H1 (cell line): ENCODE results near the gene SRF. TPM values are rescaled to one million over a fixed set of nuclear protein-coding genes. Genes with fewer than 3 reads are reported as not detected.

Source experiments
- CTCF ChIA-PET: fragments of 300-600 bp; sonication (Branson Sonifier 250); formaldehyde crosslinking; loops from one replicate; lab custom pipeline; 2021; ENCODE audit not compliant: partially characterized antibody; lab: Charles Lee
- POLR2A ChIA-PET: fragments of 300-600 bp; sonication (Branson Sonifier 250); formaldehyde crosslinking; loops from one replicate; lab custom pipeline; 2021; ENCODE audit warnings: inconsistent platforms; ENCODE audit not compliant: partially characterized antibody; lab: Charles Lee
- DNase-seq, 2 experiments: peaks; one replicate each; pipeline versions ENCODE4 v3.0.0 to v3.0.0-alpha.2; 2010 to 2022; ENCODE audit warnings: low spot score in 2 of 2, low read depth in 1 of 2, mixed read lengths in 1 of 2
- FAIRE-seq: peaks from 2 replicates; lab custom pipeline; 2011; peaks lifted over from hg19 to GRCh38; lab: Jason Lieb, UNC
- H2AFZ ChIP-seq: 2 replicates; pipeline ENCODE4 v1.8.1; 2012; ENCODE audit warnings: low read length, inconsistent platforms
- H2AK5ac ChIP-seq: 2 replicates; pipeline ENCODE4 v1.6.1; 2013; ENCODE audit warnings: low read depth, low read length
- H2BK120ac ChIP-seq: replicated peaks from 2 replicates; pipeline ENCODE3; 2013; ENCODE audit warnings: low read depth, low read length, inconsistent platforms
- H2BK12ac ChIP-seq: 2 replicates; pipeline ENCODE4 v1.6.1; 2013; ENCODE audit warnings: low read depth, low read length
- H2BK15ac ChIP-seq: 2 replicates; pipeline ENCODE4 v1.6.1; 2013; ENCODE audit warnings: low read length
- H2BK20ac ChIP-seq: 2 replicates; pipeline ENCODE4 v1.6.1; 2013; ENCODE audit warnings: low read length
- H2BK5ac ChIP-seq: 2 replicates; pipeline ENCODE4 v1.6.1; 2013; ENCODE audit warnings: low read depth, low read length
- H3K14ac ChIP-seq: 2 replicates; pipeline ENCODE4 v1.6.1; 2013; ENCODE audit warnings: inconsistent platforms; ENCODE audit not compliant: insufficient read length
- H3K18ac ChIP-seq: 2 replicates; pipeline ENCODE4 v1.6.1; 2013; ENCODE audit warnings: low read length; ENCODE audit errors: extremely low read depth
- H3K23ac ChIP-seq: 2 replicates; pipeline ENCODE4 v1.6.1; 2013; ENCODE audit warnings: inconsistent platforms; ENCODE audit not compliant: insufficient read length
- H3K23me2 ChIP-seq: 2 replicates; pipeline ENCODE4 v1.6.1; 2013; ENCODE audit warnings: low read depth, low read length
- H3K27ac ChIP-seq: 2 replicates; pipeline ENCODE4 v1.6.1; 2011; ENCODE audit warnings: low read depth, low read length, inconsistent platforms
- H3K27me3 ChIP-seq, 4 experiments: replicated peaks in 1 of 4; 1 replicate in 1 of 4; 2 replicates in 3 of 4; pipeline versions ENCODE4 v1.6.1 to v1.8.1; 2011 to 2013; ENCODE audit warnings: low read length in 3 of 4, mild to moderate bottlenecking in 3 of 4, inconsistent platforms in 2 of 4, mixed read lengths in 2 of 4, moderate library complexity in 1 of 4; ENCODE audit not compliant: control insufficient read depth in 3 of 4, insufficient read depth in 3 of 4; ENCODE audit errors: extremely low read depth in 1 of 4
- H3K36me3 ChIP-seq, 4 experiments: 2 replicates each; pipeline versions ENCODE4 v1.6.1 to v1.8.1; 2011 to 2013; ENCODE audit warnings: mild to moderate bottlenecking in 4 of 4, low read length in 3 of 4, moderate library complexity in 2 of 4, control low read depth in 1 of 4, inconsistent platforms in 1 of 4; ENCODE audit not compliant: insufficient read depth in 4 of 4, control insufficient read depth in 2 of 4
- H3K4ac ChIP-seq: replicated peaks from 2 replicates; pipeline ENCODE3; 2013; ENCODE audit warnings: low read length, low read depth, mixed read lengths, inconsistent platforms; ENCODE audit not compliant: insufficient read length
- H3K4me1 ChIP-seq, 4 experiments: replicated peaks in 1 of 4; 1 replicate in 1 of 4; 2 replicates in 3 of 4; pipeline versions ENCODE4 v1.6.1 to v1.8.1; 2011 to 2013; ENCODE audit warnings: low read length in 3 of 4, inconsistent platforms in 2 of 4, mixed read lengths in 1 of 4; ENCODE audit not compliant: insufficient read depth in 4 of 4, control insufficient read depth in 3 of 4
- H3K4me2 ChIP-seq, 2 experiments: 2 replicates each; pipeline versions ENCODE4 v1.6.1 to v1.8.1; 2011 to 2013; ENCODE audit warnings: low read depth in 2 of 2, low read length in 2 of 2, control low read depth in 1 of 2, inconsistent platforms in 1 of 2, mild to moderate bottlenecking in 1 of 2; ENCODE audit not compliant: insufficient read depth in 1 of 2
- H3K4me3 ChIP-seq, 4 experiments: fragments of 200-600, 300-600 bp in 1 of 4; sonication (generic), shearing (Covaris generic), sonication (Bioruptor Twin) in 1 of 4; 2 replicates each; pipeline versions ENCODE4 v1.5.1 to v1.8.1; 2011 to 2016; ENCODE audit warnings: low read length in 4 of 4, low read depth in 3 of 4, control low read depth in 2 of 4, inconsistent platforms in 2 of 4, mild to moderate bottlenecking in 2 of 4, mixed read lengths in 1 of 4, moderate library complexity in 1 of 4; ENCODE audit not compliant: insufficient read depth in 2 of 4; ENCODE audit errors: extremely low read depth in 1 of 4
- H3K56ac ChIP-seq: replicated peaks from 2 replicates; pipeline ENCODE3; 2013; ENCODE audit warnings: low read depth, mild to moderate bottlenecking, mixed read lengths, low read length, inconsistent platforms; ENCODE audit not compliant: insufficient read length
- H3K79me1 ChIP-seq: 2 replicates; pipeline ENCODE4 v1.6.1; 2013; ENCODE audit warnings: low read depth, low read length, control low read depth
- H3K79me2 ChIP-seq, 2 experiments: 2 replicates each; pipeline versions ENCODE4 v1.6.1 to v1.8.1; 2012 to 2013; ENCODE audit warnings: low read length in 2 of 2, mild to moderate bottlenecking in 2 of 2, inconsistent platforms in 1 of 2; ENCODE audit not compliant: insufficient read depth in 2 of 2, control insufficient read depth in 1 of 2
- H3K9ac ChIP-seq, 4 experiments: replicated peaks in 1 of 4; 1 replicate in 1 of 4; 2 replicates in 3 of 4; pipeline versions ENCODE4 v1.6.1 to v1.8.1; 2011 to 2013; ENCODE audit warnings: low read depth in 3 of 4, low read length in 3 of 4, control low read depth in 2 of 4, mild to moderate bottlenecking in 2 of 4, moderate library complexity in 2 of 4, inconsistent platforms in 1 of 4; ENCODE audit errors: extremely low read depth in 1 of 4
- H3K9me3 ChIP-seq, 2 experiments: 2 replicates each; pipeline versions ENCODE4 v1.6.1 to v1.8.1; 2012 to 2013; ENCODE audit warnings: mild to moderate bottlenecking in 2 of 2, moderate library complexity in 2 of 2, control low read depth in 1 of 2, inconsistent platforms in 1 of 2, low read depth in 1 of 2, low read length in 1 of 2, mixed read lengths in 1 of 2; ENCODE audit not compliant: insufficient read depth in 2 of 2
- H4K20me1 ChIP-seq, 2 experiments: replicated peaks in 1 of 2; 2 replicates each; pipeline versions ENCODE3 to v1.8.1; 2011 to 2013; ENCODE audit warnings: inconsistent platforms in 2 of 2, low read length in 2 of 2, mild to moderate bottlenecking in 1 of 2; ENCODE audit not compliant: insufficient read depth in 2 of 2, control insufficient read depth in 1 of 2
- H4K5ac ChIP-seq: 2 replicates; pipeline ENCODE4 v1.6.1; 2013; ENCODE audit warnings: low read length, low read depth, mixed read lengths, inconsistent platforms; ENCODE audit not compliant: insufficient read length
- H4K8ac ChIP-seq: 2 replicates; pipeline ENCODE4 v1.8.0; 2013; ENCODE audit warnings: mild to moderate bottlenecking, moderate library complexity, low read length, inconsistent platforms; ENCODE audit not compliant: insufficient read depth; ENCODE audit errors: extremely low read depth
- H4K91ac ChIP-seq: replicated peaks from 2 replicates; pipeline ENCODE3; 2013; ENCODE audit warnings: low read length, mixed read lengths, inconsistent platforms; ENCODE audit not compliant: insufficient read length
- KDM5A ChIP-seq: fragments of 200-600 bp; IDR thresholded peaks from 2 replicates; pipeline ENCODE4 v1.7.1; 2012; ENCODE audit warnings: mild to moderate bottlenecking, low read length, inconsistent platforms, mixed read lengths
- POLR2AphosphoS5 ChIP-seq: IDR thresholded peaks from 2 replicates; pipeline ENCODE4 v1.6.1; 2011; ENCODE audit warnings: low read depth, low read length
- SUZ12 ChIP-seq: fragments of 200-600 bp; sonication (generic); IDR thresholded peaks from 2 replicates; pipeline ENCODE4 v1.6.1; 2012; ENCODE audit warnings: mild to moderate bottlenecking, inconsistent platforms, low read length, moderate library complexity, mixed read lengths
- WGBS, 2 experiments: shearing (Covaris generic) in 1 of 2; methylation state at CpG; one replicate each; pipeline versions ENCODE4 v1.1.6 to v1.1.7; 2013 to 2015; ENCODE audit warnings: low lambda C conversion rate in 2 of 2, mixed read lengths in 2 of 2, inconsistent platforms in 1 of 2, low coverage in 1 of 2, missing lambda C conversion rate in 1 of 2; ENCODE audit not compliant: insufficient replicate concordance in 2 of 2, insufficient coverage in 1 of 2, insufficient read length in 1 of 2; ENCODE audit errors: extremely low coverage in 1 of 2, missing lambda C conversion rate in 1 of 2; 5-methylcytosine and 5-hydroxymethylcytosine counted together
- polyA plus RNA-seq, 7 experiments: library from polyadenylated mRNA; depleted of rRNA in 3 of 7; stranded (reverse) in 5 of 7; unstranded in 2 of 7; fragments of >200 nt in 5 of 7; fragments of 200-250 nt in 2 of 7; gene quantifications; 1 replicate in 5 of 7; 2 replicates in 1 of 7; 4 replicates in 1 of 7; pipeline versions ENCODE4 v1.2.1 to v1.2.3, GENCODE V29; 2011 to 2013; ENCODE audit warnings: missing spikeins in 2 of 7, mixed read lengths in 2 of 7
- total RNA-seq: library from RNA; stranded (reverse); fragmentation: NEBNext Ultra II Directional; extraction: Animal tissue kit (Norgen Biotek cat#: 25700); gene quantifications from 2 replicates; pipeline ENCODE4 v1.2.1, GENCODE V29; 2021

Gene SRF
- total and polyA plus RNA-seq, 2 of the 8 experiments (the other 6 are each of a cell fraction or from before 2014, with no cell fraction given) = 49.0 to 69.5 TPM

DNA sequence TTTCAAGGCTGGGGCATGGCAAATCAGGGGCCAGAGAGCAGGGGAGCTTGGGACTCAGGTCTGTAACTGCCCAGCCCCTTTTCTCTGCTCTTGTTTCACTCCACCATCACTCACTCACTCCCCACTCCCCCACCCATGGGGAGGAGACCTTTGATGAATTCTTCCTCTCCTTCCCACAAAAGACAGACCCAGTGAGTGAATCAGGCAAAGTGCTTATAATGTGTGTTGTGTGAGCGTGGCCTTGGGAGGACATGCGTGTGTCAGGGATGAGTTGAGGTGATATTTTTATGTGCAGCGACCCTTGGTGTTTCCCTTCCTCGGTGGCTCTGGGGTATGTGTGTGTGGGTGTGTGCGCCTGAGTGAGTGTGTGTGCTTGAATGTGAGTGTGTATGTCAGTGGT lies 9.9 kb downstream of the SRF start:
- Histone ChIP-seq H3K14ac (no peak overlapping the region), H3K56ac (no peak overlapping the region), H4K91ac (no peak overlapping the region), H3K4me2 (peak overlapping the region; percentile 69 to 90; a peak in 3 of 4 replicates), H3K4me3 (peak overlapping the region in 2 of 4 experiments; percentile 54 to 75; a peak in 3 of 8 replicates), H3K23me2 (peaks cover 8% of the 10 kb centered on the region), H2AK5ac (no peak overlapping the region), H2AFZ (no peak overlapping the region), H4K5ac (no peak overlapping the region), H3K9me3 (no peaks in the 10 kb centered on the region), H4K8ac (no peak overlapping the region), H3K23ac (no peak overlapping the region), H3K36me3 (peaks cover 12 to 26% (median 25%) of the 10 kb centered on the region in 4 experiments), H3K27ac (no peak overlapping the region), H3K79me2 (no peaks in the 10 kb centered on the region), H3K79me1 (no peaks in the 10 kb centered on the region), H3K4ac (no peak overlapping the region), H3K9ac (no peak overlapping the region), H3K4me1 (peaks cover 0 to 3% (median 1%) of the 10 kb centered on the region in 4 experiments; a peak in 1 of 7 replicates), H3K27me3 (no peaks in the 10 kb centered on the region), H2BK120ac (no peak overlapping the region), H4K20me1 (peaks cover 0 to 10% of the 10 kb centered on the region in 2 experiments), H3K18ac (no peak overlapping the region), H2BK12ac (0 out of 2 replicates have a peak overlapping the region, but pooled peaks have one; percentile 40), H2BK5ac (no peak overlapping the region), H2BK15ac (no peak overlapping the region), H2BK20ac (no peak overlapping the region)
- no peak for FAIRE-seq
- TF ChIP-seq KDM5A (no peak), SUZ12 (no peak), POLR2AphosphoS5 (peak; percentile 45; the same call in 1 of the 2 replicates)
- no peak for DNase-seq
- ChIA-PET POLR2A (interaction anchor here (0.7 to 4.0 kb wide), 10 partner anchors 9 to 122 kb away, joined by 3 to 30 read pairs (median 4); partner anchors contain the start of genes KLC4 and MRPL2), CTCF (interaction anchor here (0.6 to 1.5 kb wide), 5 partner anchors 9 to 229 kb away, joined by 3 to 5 read pairs (median 3); partner anchors contain the start of gene SRF)
- 85% methylated on average over 5 of the region's 5 CpGs; no CpG with 5 or more reads in 1 of the 2 experiments for WGBS, 2 experiments
